CD4-positive, CD25-positive, alpha-beta regulatory T cell (primary cell): Measurements from ENCODE around the gene ARMC12. TPM values are rescaled to one million over a fixed set of nuclear protein-coding genes. Genes with fewer than 3 reads are reported as not detected.

Experiments
- ATAC-seq, 2 donors: fragments of 150-1000 bp; cut with Tn5 transposase; one replicate each; pipeline ENCODE4 v1.10.0; 2021; ENCODE audit warnings: low read depth in 2 of 2, moderate number of reproducible peaks in 2 of 2, moderate library complexity in 1 of 2
- DNase-seq, 3 donors: peaks; one replicate each; pipeline versions ENCODE4 v3.0.0 to v3.0.0-alpha.2; 2012 to 2022; ENCODE audit warnings: mixed read lengths in 1 of 3
- H3K27ac ChIP-seq: one replicate; pipeline ENCODE4 v1.7.0; 2013; ENCODE audit warnings: mild to moderate bottlenecking, low read length; ENCODE audit not compliant: insufficient read depth, poor library complexity, severe bottlenecking
- H3K27me3 ChIP-seq: one replicate; pipeline ENCODE4 v1.7.0; 2013; ENCODE audit warnings: low read length; ENCODE audit not compliant: control insufficient read depth, insufficient read depth
- H3K36me3 ChIP-seq: one replicate; pipeline ENCODE4 v1.7.0; 2013; ENCODE audit warnings: mild to moderate bottlenecking, low read length, moderate library complexity; ENCODE audit not compliant: control insufficient read depth, insufficient read depth
- H3K4me1 ChIP-seq: 2 replicates; pipeline ENCODE4 v1.7.0; 2013; ENCODE audit warnings: mild to moderate bottlenecking, low read length; ENCODE audit not compliant: insufficient read depth, control insufficient read depth, poor library complexity, severe bottlenecking
- H3K4me3 ChIP-seq: one replicate; pipeline ENCODE4 v1.7.0; 2013; ENCODE audit warnings: low read depth, mild to moderate bottlenecking, low read length, moderate library complexity
- H3K9me3 ChIP-seq, 2 experiments: 1 replicate in 1 of 2; 2 replicates in 1 of 2; pipeline ENCODE4 v1.7.0; 2013; ENCODE audit warnings: low read length in 2 of 2, mild to moderate bottlenecking in 1 of 2, moderate library complexity in 1 of 2; ENCODE audit not compliant: control insufficient read depth in 2 of 2
- H3K27ac Mint-ChIP-seq, 3 donors: one replicate each; pipeline ENCODE4 v1.8.0; 2020 to 2022; ENCODE audit warnings: mild to moderate bottlenecking in 3 of 3, mixed read lengths in 3 of 3, moderate library complexity in 2 of 3
- H3K27me3 Mint-ChIP-seq: one replicate; pipeline ENCODE4 v1.8.0; 2022; ENCODE audit warnings: mild to moderate bottlenecking, mixed read lengths
- H3K36me3 Mint-ChIP-seq: one replicate; pipeline ENCODE4 v1.8.0; 2020; ENCODE audit warnings: mixed read lengths
- H3K4me1 Mint-ChIP-seq, 4 donors: one replicate each; pipeline ENCODE4 v1.8.0; 2020 to 2022; ENCODE audit warnings: mixed read lengths in 4 of 4, mild to moderate bottlenecking in 1 of 4
- H3K4me3 Mint-ChIP-seq, 4 donors: one replicate each; pipeline ENCODE4 v1.8.0; 2020 to 2022; ENCODE audit warnings: mild to moderate bottlenecking in 4 of 4, mixed read lengths in 4 of 4, moderate library complexity in 3 of 4
- H3K9me3 Mint-ChIP-seq, 7 donors: one replicate each; pipeline ENCODE4 v1.8.0; 2020 to 2022; ENCODE audit warnings: mixed read lengths in 7 of 7, mild to moderate bottlenecking in 3 of 7, moderate library complexity in 2 of 7
- polyA plus RNA-seq, 4 donors: library from polyadenylated mRNA; unstranded; fragments of 300-500 nt; fragmentation: Illumina TruSeq; gene quantifications; one replicate each; pipeline ENCODE4 v1.2.3, GENCODE V29; 2021
- total RNA-seq: library from RNA; stranded (reverse); gene quantifications from one replicate; pipeline ENCODE4 v1.2.3, GENCODE V29; 2022

Gene ARMC12
- total and polyA plus RNA-seq, 5 donors from 2014 or later, result 0.57 TPM; not detected in 4

DNA sequence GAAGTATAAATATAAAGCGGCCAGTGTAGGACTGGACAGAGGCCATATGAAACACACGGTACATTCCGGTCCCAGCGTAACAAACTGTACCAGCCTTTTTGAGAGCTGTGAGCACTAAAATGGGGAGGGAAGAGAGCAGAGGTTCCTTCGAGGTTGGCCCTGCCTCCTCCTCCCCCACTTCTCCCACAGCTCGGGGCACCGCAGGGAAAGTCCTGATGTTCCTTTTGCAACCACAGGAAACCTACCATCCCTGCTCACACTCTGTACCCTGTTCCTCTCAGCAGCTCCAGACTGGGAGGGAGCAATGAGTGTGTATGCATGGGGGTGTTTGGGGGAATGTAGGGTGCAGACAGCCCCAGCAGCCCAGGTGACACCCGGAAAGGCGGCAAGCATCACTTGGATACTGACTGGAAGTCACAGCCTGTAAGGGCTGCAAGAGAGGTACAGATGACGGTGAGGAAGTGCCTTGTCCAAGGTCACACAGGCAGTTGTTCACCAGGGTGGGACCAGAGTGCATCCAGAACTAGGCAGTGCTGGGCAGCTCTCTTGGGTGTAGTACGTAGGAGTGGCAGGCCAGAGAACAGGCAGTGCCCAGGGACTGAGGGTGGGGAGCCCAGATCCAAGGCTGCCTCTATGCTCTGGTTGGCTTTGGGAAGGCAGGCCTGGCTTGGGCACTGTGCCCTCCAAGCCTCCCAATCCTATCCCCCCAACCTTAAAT is 11.0 kb upstream of the ARMC12 start:
- H3K4me3 Mint-ChIP-seq, result peak overlapping the region; percentile 27 to 85 (median 54)
- Histone ChIP-seq H3K27me3 (no peaks in the 10 kb centered on the region), H3K9me3 (no peaks in the 10 kb centered on the region), H3K36me3 (no peaks in the 10 kb centered on the region), H3K4me3 (no peak overlapping the region), H3K4me1 (peaks cover 60% of the 10 kb centered on the region), H3K27ac (peak overlapping the region; percentile 90)
- no peaks in the 10 kb centered on the region for H3K9me3 Mint-ChIP-seq
- peaks cover 9 to 76% (median 55%) of the 10 kb centered on the region in 4 donors for H3K4me1 Mint-ChIP-seq
- DNase-seq, result no peak
- no peaks in the 10 kb centered on the region for H3K36me3 Mint-ChIP-seq
- H3K27me3 Mint-ChIP-seq, result no peaks in the 10 kb centered on the region
- ATAC-seq, result no peak
- H3K27ac Mint-ChIP-seq, result peak overlapping the region; percentile 60 to 91 (median 90)

DNA sequence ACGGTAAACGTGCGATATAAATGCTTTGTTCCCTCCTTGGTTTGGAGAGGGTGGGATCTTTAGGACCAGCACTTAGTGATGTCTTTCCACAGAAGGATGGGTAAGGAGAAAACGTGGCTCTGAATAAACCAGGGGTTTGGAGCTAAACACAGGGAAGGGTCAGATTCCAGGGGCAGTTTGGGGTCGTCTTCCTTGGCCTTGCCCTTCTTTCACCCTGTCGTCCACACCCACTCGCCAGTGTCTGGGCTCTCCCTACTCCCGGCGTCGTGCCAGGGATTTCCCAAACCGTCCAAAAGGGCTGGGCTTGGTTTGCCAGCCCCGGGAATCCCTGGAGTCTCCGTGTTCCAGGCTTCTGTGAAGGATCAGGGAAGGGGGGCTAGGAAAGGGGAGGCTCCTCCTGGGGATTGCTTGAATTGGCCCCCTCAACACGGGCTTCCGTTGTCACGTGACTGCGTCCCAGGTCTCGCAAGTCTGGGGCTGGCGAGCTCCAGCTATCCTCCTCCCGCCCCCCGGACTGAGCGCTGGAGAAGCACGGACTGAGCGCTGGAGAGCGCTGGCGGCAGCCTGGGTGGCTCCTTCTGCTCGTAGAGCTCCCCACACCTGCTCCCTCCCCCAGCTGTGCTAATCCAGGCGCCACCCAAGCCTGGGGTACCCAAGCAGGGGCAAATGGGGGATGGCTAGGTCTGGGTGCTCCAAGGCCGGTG is 9.4 kb upstream of the ARMC12 start:
- Histone ChIP-seq H3K4me1 (peaks cover 67% of the 10 kb centered on the region), H3K27me3 (no peaks in the 10 kb centered on the region), H3K36me3 (no peaks in the 10 kb centered on the region), H3K4me3 (peak overlapping the region; percentile 58), H3K27ac (peak overlapping the region; percentile 90), H3K9me3 (no peaks in the 10 kb centered on the region)
- peaks cover 3% of the 10 kb centered on the region for H3K27me3 Mint-ChIP-seq
- DNase-seq (no peak), ATAC-seq (peak; percentile 2 to 3)
- H3K9me3 Mint-ChIP-seq, result no peaks in the 10 kb centered on the region
- peaks cover 9 to 85% (median 60%) of the 10 kb centered on the region in 4 donors for H3K4me1 Mint-ChIP-seq
- H3K4me3 Mint-ChIP-seq, result peak overlapping the region; percentile 84 to 91 (median 85)
- H3K36me3 Mint-ChIP-seq, result no peaks in the 10 kb centered on the region
- H3K27ac Mint-ChIP-seq, result peak overlapping the region; percentile 90 to 96 (median 91)

DNA sequence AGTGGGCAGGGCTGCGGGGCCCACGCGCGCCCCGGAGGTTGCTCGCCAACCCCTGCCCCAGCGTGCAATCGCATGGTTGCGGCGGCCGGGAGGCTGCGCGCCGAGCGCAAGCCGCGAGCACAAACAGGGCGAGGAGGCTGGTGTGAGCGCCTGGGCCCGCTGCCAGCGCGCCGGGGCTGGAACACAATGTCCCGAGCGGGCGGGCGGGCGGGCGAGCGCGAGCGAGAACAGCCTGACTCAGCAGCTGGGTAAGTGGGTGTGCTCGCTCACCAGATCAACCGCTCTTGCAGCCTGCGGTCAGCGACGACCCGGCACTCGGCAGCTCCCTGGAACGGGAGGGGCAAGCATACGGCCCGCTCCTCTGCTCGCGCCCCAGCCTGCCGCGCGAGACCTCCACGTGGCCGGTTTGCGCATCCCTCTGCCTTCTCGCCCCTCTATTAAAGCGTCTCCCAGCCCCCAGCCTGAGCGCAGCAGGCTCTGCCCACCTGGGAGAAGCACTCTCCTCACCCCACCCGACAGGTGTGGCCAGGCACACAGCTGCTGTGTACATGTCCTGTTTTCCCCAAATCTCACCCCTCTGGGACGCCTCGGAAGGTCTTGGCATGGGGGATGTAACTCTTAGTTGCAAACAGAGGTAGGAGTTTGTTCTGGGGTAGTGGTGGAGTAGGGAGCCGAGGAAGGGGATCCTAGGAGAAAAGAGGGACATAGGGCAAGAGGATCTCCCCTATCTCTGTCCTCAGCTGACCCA is 8.7 kb upstream of the ARMC12 start:
- ATAC-seq (peak; percentile 58 to 66), DNase-seq (peak; percentile 74 to 94 (median 90))
- Mint-ChIP-seq H3K9me3 (no peaks in the 10 kb centered on the region), H3K27ac (peak overlapping the region; percentile 95 to 97 (median 97)), H3K4me3 (peak overlapping the region; percentile 85 to 92 (median 90)), H3K36me3 (no peaks in the 10 kb centered on the region), H3K4me1 (peaks cover 9 to 92% (median 65%) of the 10 kb centered on the region in 4 donors), H3K27me3 (peaks cover 5% of the 10 kb centered on the region)
- Histone ChIP-seq H3K4me3 (peak overlapping the region; percentile 23), H3K27me3 (no peaks in the 10 kb centered on the region), H3K27ac (peak overlapping the region; percentile 90), H3K4me1 (peaks cover 75% of the 10 kb centered on the region), H3K9me3 (no peaks in the 10 kb centered on the region), H3K36me3 (no peaks in the 10 kb centered on the region)

DNA sequence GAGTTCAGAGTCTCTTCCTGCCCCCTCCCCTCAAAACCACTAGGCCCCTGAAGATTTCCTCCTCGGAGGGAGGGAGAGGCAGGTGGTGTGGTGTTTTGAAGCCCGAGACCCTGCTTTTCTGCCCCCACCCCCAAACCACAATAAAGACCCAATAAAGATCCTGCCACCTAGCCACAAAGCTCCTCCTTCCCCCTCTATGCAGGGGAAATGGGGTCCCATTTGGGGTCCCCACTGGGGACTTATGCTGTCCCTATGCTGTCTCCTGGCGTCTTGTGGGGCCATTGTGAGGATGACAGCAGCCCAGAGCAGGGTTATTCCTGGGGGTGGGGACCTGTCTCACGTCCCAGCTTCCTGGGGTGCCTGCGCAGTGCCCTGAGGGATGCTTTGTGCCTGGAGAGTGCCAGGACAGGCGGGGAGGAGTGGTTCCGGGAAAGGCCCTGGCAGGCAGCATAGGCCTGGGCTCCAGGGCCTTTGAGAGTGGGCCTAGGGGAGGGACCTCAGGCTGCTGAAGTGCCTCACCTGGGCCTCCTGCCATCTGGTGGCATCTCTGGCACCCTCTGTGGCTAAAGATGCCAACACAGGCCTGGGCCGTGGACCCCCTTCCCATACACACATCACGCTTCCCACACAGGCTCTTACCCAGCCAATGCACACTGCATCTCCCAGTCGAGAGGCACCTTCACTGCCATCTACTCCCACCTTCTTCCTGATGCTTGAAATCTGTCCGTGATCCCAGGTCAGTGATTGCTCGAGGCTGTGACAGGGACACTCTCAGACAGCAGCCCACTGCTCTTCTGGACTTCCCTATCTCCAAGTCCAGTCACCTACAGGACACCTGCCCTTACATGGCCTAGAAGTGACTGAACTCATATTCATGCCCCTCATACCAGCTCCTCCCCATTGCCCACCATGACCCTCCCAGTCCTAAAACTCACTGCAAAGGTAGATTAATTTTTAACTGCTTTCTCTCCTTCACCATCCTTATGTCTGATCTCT is 7.9 kb upstream of the ARMC12 start:
- Mint-ChIP-seq H3K4me1 (peaks cover 9 to 93% (median 61%) of the 10 kb centered on the region in 4 donors), H3K27ac (peak overlapping the region; percentile 95 to 97 (median 97))
- no peak for ATAC-seq

GRCh38 chr6:35729722-35730121 is 7.1 kb upstream of the ARMC12 start:
- no peak for ATAC-seq
- DNase-seq, result no peak
- no peaks in the 10 kb centered on the region for H3K27me3 ChIP-seq
- Mint-ChIP-seq H3K36me3 (no peaks in the 10 kb centered on the region), H3K27me3 (peaks cover 5% of the 10 kb centered on the region), H3K27ac (peak overlapping the region; percentile 93 to 97 (median 95)), H3K4me3 (peak overlapping the region; percentile 64 to 91 (median 87)), H3K9me3 (no peaks in the 10 kb centered on the region), H3K4me1 (peaks cover 9 to 92% (median 59%) of the 10 kb centered on the region in 4 donors)
- H3K9me3 ChIP-seq, result no peaks in the 10 kb centered on the region
- peaks cover 75% of the 10 kb centered on the region for H3K4me1 ChIP-seq
- peak overlapping the region; percentile 34 for H3K4me3 ChIP-seq
- H3K27ac ChIP-seq, result peak overlapping the region; percentile 90
- no peaks in the 10 kb centered on the region for H3K36me3 ChIP-seq

More for the DNA sequence above, 7.9 kb upstream of the ARMC12 start:
- no peaks in the 10 kb centered on the region for H3K36me3 ChIP-seq
- peak overlapping the region; percentile 34 for H3K4me3 ChIP-seq
- peak; percentile 26 to 64 (median 49) for DNase-seq
- Mint-ChIP-seq H3K4me3 (peak overlapping the region; percentile 85 to 92 (median 90)), H3K9me3 (no peaks in the 10 kb centered on the region), H3K27me3 (peaks cover 5% of the 10 kb centered on the region), H3K36me3 (no peaks in the 10 kb centered on the region)
- peaks cover 79% of the 10 kb centered on the region for H3K4me1 ChIP-seq
- H3K9me3 ChIP-seq, result no peaks in the 10 kb centered on the region
- H3K27ac ChIP-seq, result peak overlapping the region; percentile 90
- no peaks in the 10 kb centered on the region for H3K27me3 ChIP-seq

- peaks cover 5% of the 10 kb centered on the region for H3K27me3 Mint-ChIP-seq
- peak overlapping the region; percentile 90 for H3K27ac ChIP-seq
- no peaks in the 10 kb centered on the region for H3K9me3 ChIP-seq
- no peak for DNase-seq
- peak overlapping the region; percentile 88 to 97 (median 95) for H3K27ac Mint-ChIP-seq
- no peaks in the 10 kb centered on the region for H3K27me3 ChIP-seq
- no peaks in the 10 kb centered on the region for H3K9me3 Mint-ChIP-seq
- no peaks in the 10 kb centered on the region for H3K36me3 Mint-ChIP-seq
- no peak for ATAC-seq
- H3K4me3 ChIP-seq, result peak overlapping the region; percentile 71
- H3K36me3 ChIP-seq, result no peaks in the 10 kb centered on the region
- peaks cover 77% of the 10 kb centered on the region for H3K4me1 ChIP-seq
- peaks cover 9 to 92% (median 56%) of the 10 kb centered on the region in 4 donors for H3K4me1 Mint-ChIP-seq
- peak overlapping the region; percentile 85 to 91 (median 90) for H3K4me3 Mint-ChIP-seq
Measured at GRCh38 chr6:35730745-35731413, 6.0 kb upstream of the ARMC12 start.
